Measurements from ENCODE around the gene UNC93B1. TPM values are rescaled to one million over a fixed set of nuclear protein-coding genes. Genes with fewer than 3 reads are reported as not detected.

The UNC93B1 gene
- total and polyA plus RNA-seq, 2 of the 13 experiments (the other 11 are each of a cell fraction or from before 2014, with no cell fraction given) = 8.8 to 18.9 TPM

- no peak for TF ChIP-seq KDM5B (CRISPR knock-in tag; IDR thresholded peaks at IDR 0.05; ENCODE audit: borderline replicate concordance)
- TF ChIP-seq HNRNPLL (IDR thresholded peaks at IDR 0.05; ENCODE audit: low read depth, low read length, poor library complexity, severe bottlenecking) = no peak
- TF ChIP-seq PTBP1 (IDR thresholded peaks at IDR 0.05; ENCODE audit: low read depth, low read length, poor library complexity, severe bottlenecking) = no peak
- TF ChIP-seq PAX8 (CRISPR knock-in tag; IDR thresholded peaks at IDR 0.05; ENCODE audit: borderline replicate concordance) = no peak
- TF ChIP-seq ZNF12 (CRISPR knock-in tag; IDR thresholded peaks at IDR 0.05) = no peak
- TF ChIP-seq ATM (IDR thresholded peaks at IDR 0.05; ENCODE audit: borderline replicate concordance) = no peak
- TF ChIP-seq ZBTB7B (CRISPR knock-in tag; IDR thresholded peaks at IDR 0.05) = 0 out of 2 replicates have a peak, but pooled peaks have one; percentile 49
- no peak for TF ChIP-seq ZNF597 (CRISPR knock-in tag; IDR thresholded peaks at IDR 0.05)
- TF ChIP-seq MTA1 (CRISPR knock-in tag; IDR thresholded peaks at IDR 0.05; ENCODE audit: borderline replicate concordance) = peak; percentile 32; the same call in 1 of the 2 replicates
These were observed 11.1 kb upstream of the UNC93B1 start (continued) for GRCh38 chr11:68014947-68015447.

- CTCF ChIA-PET (ENCODE audit: low intra/inter-chr PET ratio, low total read pairs) = no interaction called here
- DNase-seq (ENCODE audit: low spot score) (no peak), ATAC-seq (no peak), FAIRE-seq (no peak)
- Histone ChIP-seq H3K27ac (ENCODE audit: extremely low read length, insufficient read depth, low read length) (peak overlapping the region; percentile 74), H3K4me3 (replicated peaks in 1 of 3; ENCODE audit: insufficient read depth in 1 of 3, low read depth in 2 of 3, low read length in 3 of 3) (no peak overlapping the region), H3K4me2 (ENCODE audit: low read depth, low read length) (0 out of 2 replicates have a peak overlapping the region, but pooled peaks have one; percentile 2), H3K79me2 (ENCODE audit: insufficient read depth, low read length) (no peaks in the 10 kb centered on the region), H3K9ac (ENCODE audit: insufficient read depth, low read depth, low read length) (peak overlapping the region; percentile 56), H3K36me3 (replicated peaks in 1 of 2; ENCODE audit: control insufficient read depth in 1 of 2, insufficient read depth in 2 of 2, low read length in 2 of 2) (no peaks in the 10 kb centered on the region), H3K4me1 (ENCODE audit: insufficient read depth, low read length) (peaks cover 93% of the 10 kb centered on the region), H3K27me3 (ENCODE audit: control insufficient read depth in 1 of 2, insufficient read depth in 2 of 2, low read length in 2 of 2) (no peaks in the 10 kb centered on the region), H2AFZ (ENCODE audit: low read length) (no peak overlapping the region), H3K9me3 (ENCODE audit: low read length) (no peaks in the 10 kb centered on the region), H4K20me1 (ENCODE audit: insufficient read depth, low read length) (no peaks in the 10 kb centered on the region)
- in situ Hi-C loops (cut with HindIII; ENCODE audit: extremely low pct_ligation_motif_present, low pct_unique_long_range_greater_than_20kb) = no loop called here
- BruUV-seq (replicated peaks) = no TSS peak
- POLR2A ChIA-PET = no interaction called here
- 80% methylated on average over 10 of the region's 16 CpGs for WGBS (ENCODE audit: low lambda C conversion rate)
- intact Hi-C loops (cut with micrococcal nuclease; ENCODE audit: unreplicated experiment) = no loop called here
- TF ChIP-seq FOSL2 (CRISPR knock-in tag; IDR thresholded peaks at IDR 0.05) (peak; percentile 65), NR2F6 (IDR thresholded peaks at IDR 0.05) (no peak), NR2F6 (CRISPR knock-in tag; IDR thresholded peaks at IDR 0.05) (0 out of 2 replicates have a peak, but pooled peaks have one; percentile 16), ZBTB33 (CRISPR knock-in tag; IDR thresholded peaks at IDR 0.05) (peak; percentile 95), ZSCAN25 (CRISPR knock-in tag; IDR thresholded peaks at IDR 0.05) (peak; percentile 95), ZFP36 (IDR thresholded peaks at IDR 0.05; ENCODE audit: borderline replicate concordance, low read depth, low read length, partially characterized antibody) (peak; percentile 82), HIC2 (CRISPR knock-in tag; IDR thresholded peaks at IDR 0.05; ENCODE audit: low read depth) (peak; percentile 76), ZNF24 (IDR thresholded peaks at IDR 0.05) (no peak), HNRNPL (IDR thresholded peaks at IDR 0.05; ENCODE audit: low read depth, low read length) (peak; percentile 96)
These were observed 10.5 kb upstream of the UNC93B1 start for GRCh38 chr11:68014157-68014946.
